IMR-90 (cell line): ENCODE results near the gene SUN1. TPM values are rescaled to one million over a fixed set of nuclear protein-coding genes. Genes with fewer than 3 reads are reported as not detected.

Experiments
- ATAC-seq: fragments of 200-7000 bp; cut with Tn5 transposase; 2 replicates; pipeline ENCODE4 v1.9.1; 2020; ENCODE audit warnings: low read depth, mild to moderate bottlenecking, moderate library complexity
- BruUV-seq: library from RNA; stranded (reverse); fragments of 400-500 nt; replicated peaks from 2 replicates; lab custom pipeline; 2021; lab: Mats Ljungman, UMichigan
- CTCF ChIA-PET: fragments of 300-600 bp; formaldehyde crosslinking; extraction: SDS; loops from one replicate; lab custom pipeline; 2021; ENCODE audit warnings: antibody characterized with exemption; lab: Yijun Ruan, JAX
- POLR2A ChIA-PET: fragments of 300-600 bp; sonication (Branson Sonifier 250); formaldehyde crosslinking; loops from one replicate; lab custom pipeline; 2022; ENCODE audit warnings: antibody characterized with exemption; ENCODE audit not compliant: unreplicated experiment; lab: Charles Lee
- DNase-seq: peaks from one replicate; pipeline ENCODE4 v3.0.0; 2013
- H2AFZ ChIP-seq: replicated peaks from 2 replicates; pipeline ENCODE3; 2013; ENCODE audit warnings: low read length, mild to moderate bottlenecking; ENCODE audit not compliant: poor library complexity
- H2AK5ac ChIP-seq: 2 replicates; pipeline ENCODE4 v1.6.1; 2013; ENCODE audit warnings: low read depth, low read length, inconsistent platforms
- H2AK9ac ChIP-seq: replicated peaks from 2 replicates; pipeline ENCODE3; 2013; ENCODE audit warnings: mild to moderate bottlenecking, low read depth, low read length, moderate library complexity; ENCODE audit not compliant: poor library complexity
- H2BK120ac ChIP-seq: 2 replicates; pipeline ENCODE4 v1.6.1; 2013; ENCODE audit warnings: low read depth, low read length, inconsistent platforms
- H2BK15ac ChIP-seq: 3 replicates; pipeline ENCODE4 v1.6.1; 2013; ENCODE audit warnings: low read depth, low read length, inconsistent platforms
- H2BK20ac ChIP-seq: 2 replicates; pipeline ENCODE4 v1.6.1; 2013; ENCODE audit warnings: low read depth, mild to moderate bottlenecking, inconsistent platforms, low read length, moderate library complexity
- H2BK5ac ChIP-seq: 2 replicates; pipeline ENCODE4 v1.6.1; 2013; ENCODE audit warnings: mild to moderate bottlenecking, low read depth, low read length, inconsistent platforms; ENCODE audit not compliant: poor library complexity, severe bottlenecking
- H3K14ac ChIP-seq: replicated peaks from 2 replicates; pipeline ENCODE4 v1.6.1; 2013; ENCODE audit warnings: low read depth, low read length, inconsistent platforms
- H3K18ac ChIP-seq: 2 replicates; pipeline ENCODE4 v1.6.1; 2013; ENCODE audit warnings: low read depth, low read length, control low read depth
- H3K23ac ChIP-seq: 2 replicates; pipeline ENCODE4 v1.6.1; 2013; ENCODE audit warnings: low read depth, low read length, inconsistent platforms
- H3K27ac ChIP-seq: 2 replicates; pipeline ENCODE4 v1.5.1; 2013; ENCODE audit warnings: mild to moderate bottlenecking, control low read depth, low read length; ENCODE audit not compliant: insufficient read depth
- H3K27me3 ChIP-seq: 2 replicates; pipeline ENCODE4 v1.6.1; 2013; ENCODE audit warnings: low read length; ENCODE audit not compliant: control insufficient read depth, insufficient read depth
- H3K36me3 ChIP-seq: 2 replicates; pipeline ENCODE4 v1.6.1; 2013; ENCODE audit warnings: low read length, mixed read lengths; ENCODE audit not compliant: control insufficient read depth, insufficient read depth
- H3K4ac ChIP-seq: 2 replicates; pipeline ENCODE4 v1.6.1; 2013; ENCODE audit warnings: low read depth, low read length, inconsistent platforms
- H3K4me1 ChIP-seq: 2 replicates; pipeline ENCODE4 v1.6.1; 2013; ENCODE audit warnings: low read length, mixed read lengths; ENCODE audit not compliant: control insufficient read depth, insufficient read depth
- H3K4me2 ChIP-seq: 2 replicates; pipeline ENCODE4 v1.6.1; 2013; ENCODE audit warnings: low read depth, mild to moderate bottlenecking, control low read depth, low read length, moderate library complexity
- H3K4me3 ChIP-seq: 2 replicates; pipeline ENCODE4 v1.5.1; 2013; ENCODE audit warnings: low read depth, mild to moderate bottlenecking, control low read depth, low read length, moderate library complexity; ENCODE audit not compliant: insufficient read depth
- H3K56ac ChIP-seq: 2 replicates; pipeline ENCODE4 v1.6.1; 2013; ENCODE audit warnings: low read length, inconsistent platforms; ENCODE audit not compliant: insufficient read depth; ENCODE audit errors: extremely low read depth
- H3K79me1 ChIP-seq, 2 experiments: 2 replicates each; pipeline ENCODE4 v1.6.1; 2013; ENCODE audit warnings: low read length in 2 of 2, inconsistent platforms in 1 of 2, low read depth in 1 of 2
- H3K9ac ChIP-seq: 2 replicates; pipeline ENCODE4 v1.6.1; 2013; ENCODE audit warnings: low read depth, low read length, control low read depth
- H3K9me1 ChIP-seq: 2 replicates; pipeline ENCODE4 v1.6.1; 2013; ENCODE audit warnings: low read length, inconsistent platforms; ENCODE audit not compliant: insufficient read depth
- H3K9me3 ChIP-seq: 2 replicates; pipeline ENCODE4 v1.6.1; 2013; ENCODE audit warnings: low read length; ENCODE audit not compliant: control insufficient read depth, insufficient read depth
- H4K20me1 ChIP-seq: 2 replicates; pipeline ENCODE4 v1.6.1; 2013; ENCODE audit warnings: low read length, inconsistent platforms; ENCODE audit not compliant: insufficient read depth
- H4K5ac ChIP-seq: 2 replicates; pipeline ENCODE4 v1.6.1; 2013; ENCODE audit warnings: mild to moderate bottlenecking, low read depth, low read length, control low read depth
- H4K8ac ChIP-seq, 2 experiments: 2 replicates each; pipeline ENCODE4 v1.6.1; 2013; ENCODE audit warnings: low read depth in 2 of 2, low read length in 2 of 2, control low read depth in 1 of 2, inconsistent platforms in 1 of 2
- H4K91ac ChIP-seq: 2 replicates; pipeline ENCODE4 v1.6.1; 2013; ENCODE audit warnings: low read depth, low read length, inconsistent platforms; ENCODE audit not compliant: insufficient read depth
- CEBPB ChIP-seq: IDR thresholded peaks from 2 replicates; pipeline ENCODE4 v1.6.1; 2012; ENCODE audit warnings: low read depth, low read length, improper control_type of control experiment
- FOS ChIP-seq: fragments of 150-350 bp; IDR thresholded peaks from 2 replicates; pipeline ENCODE4 v1.6.1; 2016; ENCODE audit warnings: low read depth, low read length
- MAFK ChIP-seq: IDR thresholded peaks from 2 replicates; pipeline ENCODE4 v1.6.1; 2012; ENCODE audit warnings: low read depth, low read length, improper control_type of control experiment
- MAZ ChIP-seq: IDR thresholded peaks from 2 replicates; pipeline ENCODE4 v1.6.1; 2012; ENCODE audit warnings: low read depth, mild to moderate bottlenecking, low read length, improper control_type of control experiment, moderate library complexity, borderline replicate concordance
- MXI1 ChIP-seq: IDR thresholded peaks from 2 replicates; pipeline ENCODE4 v1.6.1; 2012; ENCODE audit warnings: low read depth, mild to moderate bottlenecking, low read length, moderate library complexity, borderline replicate concordance
- NFE2L2 ChIP-seq: fragments of 150-350 bp; IDR thresholded peaks from 2 replicates; pipeline ENCODE4 v1.6.1; 2016; ENCODE audit warnings: low read depth, mild to moderate bottlenecking, low read length
- POLR2A ChIP-seq: IDR thresholded peaks from 2 replicates; pipeline ENCODE4 v1.6.1; 2012; ENCODE audit warnings: mild to moderate bottlenecking, low read depth, low read length
- RAD21 ChIP-seq: IDR thresholded peaks from 2 replicates; pipeline ENCODE4 v1.6.1; 2012; ENCODE audit warnings: low read length, improper control_type of control experiment
- RCOR1 ChIP-seq: IDR thresholded peaks from 2 replicates; pipeline ENCODE4 v1.6.1; 2012; ENCODE audit warnings: mild to moderate bottlenecking, low read length, improper control_type of control experiment; ENCODE audit not compliant: insufficient replicate concordance
- RFX5 ChIP-seq: IDR thresholded peaks from 2 replicates; pipeline ENCODE4 v1.8.0; 2012; ENCODE audit warnings: low read depth, mild to moderate bottlenecking, low read length, moderate library complexity
- SMC3 ChIP-seq: fragments of 150-350 bp; IDR thresholded peaks from 2 replicates; pipeline ENCODE4 v1.6.1; 2016; ENCODE audit warnings: low read depth, mild to moderate bottlenecking, antibody characterized with exemption, low read length, moderate library complexity
- WGBS, 2 experiments: methylation state at CpG; one replicate each; pipeline versions ENCODE4 v1.1.5 to v1.1.7; 2013; ENCODE audit warnings: missing lambda C conversion rate in 2 of 2; ENCODE audit not compliant: insufficient read length in 1 of 2; ENCODE audit errors: extremely low coverage in 2 of 2; 5-methylcytosine and 5-hydroxymethylcytosine counted together
- dilution Hi-C: fragments of 300-500 bp; cut with HindIII; formaldehyde crosslinking; loops from one replicate; pipeline ENCODE4 v1.14.3; 2018; ENCODE audit warnings: low sequenced_read_pairs; ENCODE audit not compliant: unreplicated experiment
- in situ Hi-C: fragments of 300-500 bp; cut with MboI; formaldehyde crosslinking; loops from 3 replicates; pipeline ENCODE4 v1.14.3; 2019; ENCODE audit warnings: low sequenced_read_pairs, inconsistent platforms, mixed read lengths
- intact Hi-C: fragments of 100-400 bp; cut with micrococcal nuclease; formaldehyde crosslinking; loops from 2 replicates; pipeline ENCODE4 v1.10.0; 2022
- polyA plus RNA-seq, 3 experiments: library from polyadenylated mRNA; depleted of rRNA; stranded (reverse); fragments of >200 nt; gene quantifications; 2 replicates each; pipeline ENCODE4 v1.2.3, GENCODE V29; 2012; ENCODE audit warnings: low replicate concordance in 1 of 3
- total RNA-seq: library from RNA; depleted of rRNA; stranded (reverse); fragments of >200 nt; gene quantifications from 2 replicates; pipeline ENCODE4 v1.2.3, GENCODE V29; 2012
- TF ChIP-seq, protein P1 (sequence below): fragments of 150-350 bp; IDR thresholded peaks from 2 replicates; pipeline ENCODE4 v1.6.1; 2016; ENCODE audit warnings: low read depth, mild to moderate bottlenecking, low read length, moderate library complexity, borderline replicate concordance

SUN1 gene
- total and polyA plus RNA-seq, 2 of the 4 experiments (the other 2 are of a cell fraction): 113 to 239 TPM

DNA sequence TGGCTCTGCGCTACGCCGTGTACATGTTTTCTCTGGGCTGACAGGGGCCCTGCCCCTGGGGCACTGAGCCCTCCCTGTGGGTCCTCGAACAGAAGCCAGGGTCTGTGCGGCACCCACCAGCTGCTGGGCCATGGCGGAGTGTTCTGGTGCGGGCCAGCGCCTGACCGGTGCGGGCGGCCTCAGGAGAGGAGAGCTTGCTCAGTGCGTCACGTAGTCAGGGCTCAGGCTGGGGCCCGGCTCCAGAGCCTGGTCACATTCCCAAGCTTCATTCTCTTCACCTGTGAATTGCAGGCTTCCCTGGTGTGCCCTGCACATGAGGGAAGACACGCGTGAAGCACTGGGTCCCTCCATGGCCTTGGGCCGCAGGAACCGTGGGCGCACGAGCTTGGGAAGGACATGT, 59.5 kb downstream of the SUN1 start:
- H3K4ac ChIP-seq: no peak overlapping the region
- H3K4me3 ChIP-seq: no peak overlapping the region
- ChIA-PET CTCF (no interaction called here), POLR2A (no interaction called here)
- no peak overlapping the region for H3K56ac ChIP-seq
- H3K27me3 ChIP-seq: no peaks in the 10 kb centered on the region
- H2BK120ac ChIP-seq: no peak overlapping the region
- H2BK5ac ChIP-seq: no peak overlapping the region
- H3K9ac ChIP-seq: no peak overlapping the region
- intact Hi-C loops: no loop called here
- H4K8ac ChIP-seq: no peak overlapping the region
- no TSS peak for BruUV-seq
- peaks cover 24% of the 10 kb centered on the region for H4K20me1 ChIP-seq
- H3K79me1 ChIP-seq: peaks cover 11 to 31% of the 10 kb centered on the region in 2 experiments
- no peak for DNase-seq
- no peak overlapping the region for H4K5ac ChIP-seq
- H3K4me1 ChIP-seq: no peaks in the 10 kb centered on the region
- dilution Hi-C loops: no loop called here
- no peak overlapping the region for H4K91ac ChIP-seq
- no peak overlapping the region for H3K4me2 ChIP-seq
- H2AFZ ChIP-seq: peak overlapping the region; percentile 32
- 96% methylated on average over 11 of the region's 20 CpGs; no CpG with 5 or more reads in 1 of the 2 experiments for WGBS, 2 experiments
- H2AK9ac ChIP-seq: no peak overlapping the region
- in situ Hi-C loops: no loop called here
- H3K36me3 ChIP-seq: peaks cover 69% of the 10 kb centered on the region
- TF ChIP-seq NFE2L2 (no peak), POLR2A (no peak), MXI1 (no peak), CEBPB (no peak), RAD21 (no peak), FOS (no peak), SMC3 (no peak), MAFK (no peak), MAZ (no peak), RFX5 (no peak), RCOR1 (no peak)
- TF ChIP-seq, protein P1, sequence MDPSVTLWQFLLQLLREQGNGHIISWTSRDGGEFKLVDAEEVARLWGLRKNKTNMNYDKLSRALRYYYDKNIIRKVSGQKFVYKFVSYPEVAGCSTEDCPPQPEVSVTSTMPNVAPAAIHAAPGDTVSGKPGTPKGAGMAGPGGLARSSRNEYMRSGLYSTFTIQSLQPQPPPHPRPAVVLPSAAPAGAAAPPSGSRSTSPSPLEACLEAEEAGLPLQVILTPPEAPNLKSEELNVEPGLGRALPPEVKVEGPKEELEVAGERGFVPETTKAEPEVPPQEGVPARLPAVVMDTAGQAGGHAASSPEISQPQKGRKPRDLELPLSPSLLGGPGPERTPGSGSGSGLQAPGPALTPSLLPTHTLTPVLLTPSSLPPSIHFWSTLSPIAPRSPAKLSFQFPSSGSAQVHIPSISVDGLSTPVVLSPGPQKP: no peak
- H3K27ac ChIP-seq: no peak overlapping the region
- no peak overlapping the region for H3K23ac ChIP-seq
- H2BK15ac ChIP-seq: no peak overlapping the region
- ATAC-seq: no peak
- no peak overlapping the region for H3K14ac ChIP-seq
- no peak overlapping the region for H2AK5ac ChIP-seq
- no peaks in the 10 kb centered on the region for H3K9me3 ChIP-seq
- no peak overlapping the region for H2BK20ac ChIP-seq
- H3K18ac ChIP-seq: no peak overlapping the region
- 0 out of 2 replicates have a peak, but pooled peaks cover 5% of the 10 kb centered on the region for H3K9me1 ChIP-seq
